ENCODE results near the gene MMP1.

DNA sequence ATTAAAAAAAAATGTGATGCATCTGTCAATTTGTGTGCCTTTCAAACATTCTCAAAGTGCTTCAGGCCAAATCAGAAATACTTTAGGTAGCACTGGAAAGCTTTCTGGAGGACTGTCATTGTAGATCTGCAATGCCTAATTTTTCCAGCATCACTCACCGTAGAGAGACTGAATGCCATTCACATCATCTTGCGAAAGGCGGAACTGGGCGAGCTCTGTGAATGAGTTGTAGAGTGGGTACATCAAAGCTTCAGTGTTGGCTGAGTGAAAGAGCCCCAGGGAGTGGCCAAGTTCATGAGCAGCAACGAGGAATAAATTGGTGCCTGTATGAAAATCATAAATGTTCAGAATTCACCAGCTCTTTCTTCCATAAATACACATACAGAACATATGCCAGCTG, 21.5 kb downstream of the MMP1 start:
- TF ChIP-seq TEAD4 (IDR thresholded peaks at IDR 0.05), result no peak
- TF ChIP-seq, protein P1, sequence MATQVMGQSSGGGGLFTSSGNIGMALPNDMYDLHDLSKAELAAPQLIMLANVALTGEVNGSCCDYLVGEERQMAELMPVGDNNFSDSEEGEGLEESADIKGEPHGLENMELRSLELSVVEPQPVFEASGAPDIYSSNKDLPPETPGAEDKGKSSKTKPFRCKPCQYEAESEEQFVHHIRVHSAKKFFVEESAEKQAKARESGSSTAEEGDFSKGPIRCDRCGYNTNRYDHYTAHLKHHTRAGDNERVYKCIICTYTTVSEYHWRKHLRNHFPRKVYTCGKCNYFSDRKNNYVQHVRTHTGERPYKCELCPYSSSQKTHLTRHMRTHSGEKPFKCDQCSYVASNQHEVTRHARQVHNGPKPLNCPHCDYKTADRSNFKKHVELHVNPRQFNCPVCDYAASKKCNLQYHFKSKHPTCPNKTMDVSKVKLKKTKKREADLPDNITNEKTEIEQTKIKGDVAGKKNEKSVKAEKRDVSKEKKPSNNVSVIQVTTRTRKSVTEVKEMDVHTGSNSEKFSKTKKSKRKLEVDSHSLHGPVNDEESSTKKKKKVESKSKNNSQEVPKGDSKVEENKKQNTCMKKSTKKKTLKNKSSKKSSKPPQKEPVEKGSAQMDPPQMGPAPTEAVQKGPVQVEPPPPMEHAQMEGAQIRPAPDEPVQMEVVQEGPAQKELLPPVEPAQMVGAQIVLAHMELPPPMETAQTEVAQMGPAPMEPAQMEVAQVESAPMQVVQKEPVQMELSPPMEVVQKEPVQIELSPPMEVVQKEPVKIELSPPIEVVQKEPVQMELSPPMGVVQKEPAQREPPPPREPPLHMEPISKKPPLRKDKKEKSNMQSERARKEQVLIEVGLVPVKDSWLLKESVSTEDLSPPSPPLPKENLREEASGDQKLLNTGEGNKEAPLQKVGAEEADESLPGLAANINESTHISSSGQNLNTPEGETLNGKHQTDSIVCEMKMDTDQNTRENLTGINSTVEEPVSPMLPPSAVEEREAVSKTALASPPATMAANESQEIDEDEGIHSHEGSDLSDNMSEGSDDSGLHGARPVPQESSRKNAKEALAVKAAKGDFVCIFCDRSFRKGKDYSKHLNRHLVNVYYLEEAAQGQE (IDR thresholded peaks at IDR 0.05; ENCODE audit: low read depth), result no peak
- TF ChIP-seq TAF1 (IDR thresholded peaks at IDR 0.05; ENCODE audit: low read depth), result no peak
- TF ChIP-seq CEBPB (IDR thresholded peaks at IDR 0.05), result no peak
- TF ChIP-seq EP300 (IDR thresholded peaks at IDR 0.05; ENCODE audit: borderline replicate concordance), result no peak
- TF ChIP-seq, protein P2, sequence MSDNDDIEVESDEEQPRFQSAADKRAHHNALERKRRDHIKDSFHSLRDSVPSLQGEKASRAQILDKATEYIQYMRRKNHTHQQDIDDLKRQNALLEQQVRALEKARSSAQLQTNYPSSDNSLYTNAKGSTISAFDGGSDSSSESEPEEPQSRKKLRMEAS (IDR thresholded peaks at IDR 0.05), result no peak
- no peak for TF ChIP-seq NFIC (IDR thresholded peaks at IDR 0.05)
- no peak for TF ChIP-seq RAD21 (IDR thresholded peaks at IDR 0.05; ENCODE audit: low read depth)
- TF ChIP-seq YY1 (IDR thresholded peaks at IDR 0.05; ENCODE audit: low read depth), result no peak
- TF ChIP-seq FOXM1 (IDR thresholded peaks at IDR 0.05; ENCODE audit: borderline replicate concordance, low read depth), result no peak
- no peak for TF ChIP-seq TCF12 (IDR thresholded peaks at IDR 0.05; ENCODE audit: low read depth)
- TF ChIP-seq EGR1 (IDR thresholded peaks at IDR 0.05), result no peak
- TF ChIP-seq, protein P3, sequence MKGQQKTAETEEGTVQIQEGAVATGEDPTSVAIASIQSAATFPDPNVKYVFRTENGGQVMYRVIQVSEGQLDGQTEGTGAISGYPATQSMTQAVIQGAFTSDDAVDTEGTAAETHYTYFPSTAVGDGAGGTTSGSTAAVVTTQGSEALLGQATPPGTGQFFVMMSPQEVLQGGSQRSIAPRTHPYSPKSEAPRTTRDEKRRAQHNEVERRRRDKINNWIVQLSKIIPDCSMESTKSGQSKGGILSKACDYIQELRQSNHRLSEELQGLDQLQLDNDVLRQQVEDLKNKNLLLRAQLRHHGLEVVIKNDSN (IDR thresholded peaks at IDR 0.05), result no peak
- TF ChIP-seq CREB1 (IDR thresholded peaks at IDR 0.05; ENCODE audit: low read depth), result no peak
